GM12878 (cell line): ENCODE data around the gene TMEM44. TPM values are rescaled to one million over a fixed set of nuclear protein-coding genes. Genes with fewer than 3 reads are reported as not detected.

Experiments used
- ATAC-seq: fragments of 200-7000 bp; cut with Tn5 transposase; 3 replicates; pipeline ENCODE4 v1.9.1; 2020; ENCODE audit warnings: mild to moderate bottlenecking, moderate library complexity
- BruUV-seq: library from RNA; stranded (reverse); fragments of 400-500 nt; replicated peaks from 2 replicates; lab custom pipeline; 2021; lab: Mats Ljungman, UMichigan
- CTCF ChIA-PET: fragments of 300-600 bp; sonication (Branson Sonifier 250); formaldehyde crosslinking; extraction: SDS; loops from one replicate; lab custom pipeline; 2021; ENCODE audit warnings: inconsistent platforms; lab: Yijun Ruan, JAX
- POLR2A ChIA-PET: fragments of 350-600 bp; formaldehyde crosslinking; extraction: SDS; loops from one replicate; lab custom pipeline; 2021; ENCODE audit warnings: inconsistent platforms; lab: Charles Lee
- RAD21 ChIA-PET: fragments of 300-600 bp; sonication (Branson Sonifier 250); formaldehyde crosslinking; loops from one replicate; lab custom pipeline; 2023; ENCODE audit warnings: antibody characterized with exemption; ENCODE audit not compliant: unreplicated experiment; lab: Charles Lee
- SMC1A ChIA-PET: fragments of 300-600 bp; sonication (Branson Sonifier 250); formaldehyde crosslinking; loops from one replicate; lab custom pipeline; 2023; ENCODE audit not compliant: unreplicated experiment, uncharacterized antibody; lab: Charles Lee
- DNase-seq: peaks from one replicate; pipeline ENCODE4 v3.0.0-alpha.2; 2011; ENCODE audit warnings: low read depth, low spot score
- FAIRE-seq: peaks from 3 replicates; lab custom pipeline; 2011; peaks lifted over from hg19 to GRCh38; lab: Jason Lieb, UNC
- H2AFZ ChIP-seq: 2 replicates; pipeline ENCODE4 v1.6.0; 2011; ENCODE audit warnings: low read depth, low read length, control low read depth; ENCODE audit not compliant: control insufficient read depth
- H3K27ac ChIP-seq: 2 replicates; pipeline ENCODE4 v1.5.1; 2011; ENCODE audit warnings: control low read depth; ENCODE audit not compliant: control insufficient read depth, insufficient read depth
- H3K27me3 ChIP-seq, 2 experiments: replicated peaks in 1 of 2; 2 replicates each; pipeline versions ENCODE4 v1.6.0 to v1.6.1; 2011; ENCODE audit warnings: low read length in 1 of 2; ENCODE audit not compliant: control insufficient read depth in 2 of 2, insufficient read depth in 2 of 2
- H3K36me3 ChIP-seq, 2 experiments: 2 replicates each; pipeline ENCODE4 v1.5.1; 2011; ENCODE audit warnings: low read length in 1 of 2; ENCODE audit not compliant: control insufficient read depth in 2 of 2, insufficient read depth in 2 of 2
- H3K4me1 ChIP-seq: 2 replicates; pipeline ENCODE4 v1.6.1; 2011; ENCODE audit warnings: mild to moderate bottlenecking, low read length, moderate library complexity, mixed read lengths; ENCODE audit not compliant: control insufficient read depth, insufficient read depth
- H3K4me2 ChIP-seq: 2 replicates; pipeline ENCODE4 v1.6.0; 2011; ENCODE audit warnings: control low read depth; ENCODE audit not compliant: control insufficient read depth, insufficient read depth
- H3K4me3 ChIP-seq: fragments of 200-600 bp; sonication (generic); 2 replicates; pipeline ENCODE4 v1.5.1; 2016
- H3K79me2 ChIP-seq: 2 replicates; pipeline ENCODE4 v1.6.0; 2011; ENCODE audit warnings: low read length; ENCODE audit not compliant: control insufficient read depth, insufficient read depth
- H3K9ac ChIP-seq: 2 replicates; pipeline ENCODE4 v1.8.0; 2011; ENCODE audit warnings: low read length, control low read depth, mixed read lengths; ENCODE audit not compliant: control insufficient read depth, insufficient read depth
- H3K9me3 ChIP-seq: replicated peaks from 3 replicates; pipeline ENCODE4 v1.5.1; 2011; ENCODE audit warnings: mild to moderate bottlenecking, low read length; ENCODE audit not compliant: control insufficient read depth, insufficient read depth
- H4K20me1 ChIP-seq: 2 replicates; pipeline ENCODE4 v1.6.0; 2011; ENCODE audit not compliant: control insufficient read depth, insufficient read depth
- ATF7 ChIP-seq: fragments of 450-650 bp; IDR thresholded peaks from 2 replicates; pipeline ENCODE4 v1.6.1; 2016; ENCODE audit warnings: low read depth, mild to moderate bottlenecking
- CBX5 ChIP-seq: sonication (generic); IDR thresholded peaks from 2 replicates; pipeline ENCODE4 v1.6.1; 2016; ENCODE audit warnings: low read depth, moderate library complexity, mild to moderate bottlenecking, inconsistent platforms
- GATAD2B ChIP-seq: fragments of 450-650 bp; conservative IDR thresholded peaks from 2 replicates; pipeline ENCODE4 v1.6.1; 2017; ENCODE audit warnings: low read depth, mild to moderate bottlenecking, moderate library complexity
- IKZF2 ChIP-seq, 2 experiments: fragments of 450-650 bp; IDR thresholded peaks; 2 replicates each; pipeline ENCODE4 v1.6.1; 2017; ENCODE audit warnings: mild to moderate bottlenecking in 2 of 2, moderate library complexity in 2 of 2
- PAX5 ChIP-seq: IDR thresholded peaks from 2 replicates; pipeline ENCODE4 v1.6.1; 2011; ENCODE audit warnings: low read depth, low read length, borderline replicate concordance
- PAX8 ChIP-seq: fragments of 450-650 bp; IDR thresholded peaks from 2 replicates; pipeline ENCODE4 v1.6.1; 2017; ENCODE audit warnings: mild to moderate bottlenecking, moderate library complexity
- PML ChIP-seq: IDR thresholded peaks from 2 replicates; pipeline ENCODE4 v1.6.1; 2012; ENCODE audit warnings: low read length, inconsistent platforms
- TCF3 ChIP-seq: IDR thresholded peaks from 2 replicates; pipeline ENCODE4 v1.6.1; 2012; ENCODE audit warnings: low read depth, mild to moderate bottlenecking, low read length, borderline replicate concordance; ENCODE audit not compliant: insufficient read depth
- WGBS: methylation state at CpG from one replicate; pipeline ENCODE4 v1.1.6; 2016; ENCODE audit warnings: low lambda C conversion rate; ENCODE audit not compliant: insufficient replicate concordance, insufficient coverage; ENCODE audit errors: missing lambda C conversion rate; 5-methylcytosine and 5-hydroxymethylcytosine counted together
- in situ Hi-C: fragments of 300-500 bp; cut with MboI; formaldehyde crosslinking; loops from 9 replicates; pipeline ENCODE4 v1.14.3; 2018; ENCODE audit warnings: mixed read lengths
- intact Hi-C: fragments of 100-400 bp; cut with micrococcal nuclease; formaldehyde crosslinking; loops from one replicate; pipeline ENCODE4 v1.14.2; 2022; ENCODE audit not compliant: unreplicated experiment
- polyA plus RNA-seq, 11 experiments: library from polyadenylated mRNA; depleted of rRNA in 4 of 11; unstranded in 6 of 11; stranded (reverse) in 5 of 11; fragments of >200 nt; fragmentation: Nextera tagmentation in 4 of 11; fragmentation: Illumina TruSeq in 1 of 11; extraction: Ambion mirVana in 4 of 11; extraction: Trizol in 1 of 11; gene quantifications; 1 replicate in 1 of 11; 2 replicates in 10 of 11; pipeline versions ENCODE4 v1.2.1 to v1.2.3, GENCODE V29; 2011 to 2016; ENCODE audit warnings: inconsistent platforms in 2 of 11, missing spikeins in 2 of 11, low read depth in 1 of 11
- total RNA-seq, 4 experiments: library from RNA; depleted of rRNA in 3 of 4; stranded (reverse); fragments of >200 nt in 3 of 4; fragmentation: Illumina TruSeq in 1 of 4; extraction: Trizol in 1 of 4; gene quantifications; 2 replicates each; pipeline versions ENCODE4 v1.2.1 to v1.2.3, GENCODE V29; 2013 to 2021
- TF ChIP-seq, protein P1 (sequence below): IDR thresholded peaks from 2 replicates; pipeline ENCODE4 v1.6.1; 2011; ENCODE audit warnings: low read depth, low read length, improper control_type of control experiment, borderline replicate concordance

Gene TMEM44
- total and polyA plus RNA-seq, 10 of the 15 experiments (the other 5 are each of a cell fraction or from before 2014, with no cell fraction given), result 0.57 to 8.3 (median 3.6) TPM

DNA sequence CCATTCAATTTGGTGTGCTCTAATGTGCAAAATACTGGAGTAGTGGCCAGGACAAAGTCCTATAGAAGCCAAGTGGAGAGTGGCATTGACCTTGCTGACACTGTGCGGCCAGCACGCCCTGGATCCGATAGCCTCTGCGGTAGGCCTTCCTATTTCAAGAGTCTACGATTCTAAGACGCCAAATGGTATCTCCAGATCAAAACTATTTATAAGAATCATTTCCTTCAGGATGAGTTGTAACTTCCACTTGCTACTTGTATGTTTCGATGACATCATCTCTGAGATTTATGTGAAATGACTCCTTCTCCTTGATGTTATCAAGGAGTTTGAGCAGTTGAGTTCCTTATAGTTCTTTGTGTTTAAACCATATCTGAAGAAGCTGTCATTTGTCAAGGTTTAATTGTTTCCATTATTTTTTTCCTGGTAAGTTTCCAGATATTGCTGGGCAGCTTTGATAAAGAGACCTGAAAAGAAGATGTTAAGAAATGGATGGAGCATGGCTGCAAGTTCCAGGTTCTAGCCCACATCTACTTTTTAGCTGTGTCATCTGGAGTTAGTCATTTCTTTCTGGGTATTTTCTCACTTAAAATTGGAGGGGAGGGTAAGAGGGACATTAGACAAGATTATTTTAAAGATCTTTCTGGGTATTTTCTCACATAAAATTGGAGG, 71.8 kb downstream of the TMEM44 start:
- Histone ChIP-seq H4K20me1 (no peaks in the 10 kb centered on the region), H3K27me3 (no peaks in the 10 kb centered on the region; a peak in 1 of 4 replicates), H3K9ac (no peak overlapping the region), H3K4me2 (no peak overlapping the region), H3K79me2 (no peaks in the 10 kb centered on the region), H2AFZ (no peak overlapping the region), H3K4me1 (no peaks in the 10 kb centered on the region), H3K27ac (no peak overlapping the region), H3K9me3 (no peaks in the 10 kb centered on the region), H3K4me3 (no peak overlapping the region), H3K36me3 (no peaks in the 10 kb centered on the region)
- SMC1A ChIA-PET, result interaction anchor here (1.5 kb wide), 1 partner anchor 89 kb away, joined by 4 read pairs; no protein-coding TSS in a partner anchor
- RAD21 ChIA-PET, result interaction anchor here (1.0 kb wide), 1 partner anchor 12 kb away, joined by 3 read pairs; no protein-coding TSS in a partner anchor
- ATAC-seq, result no peak
- POLR2A ChIA-PET, result no interaction called here
- in situ Hi-C loops, result no loop called here
- WGBS, result 80% methylated on average over 7 of the region's 7 CpGs
- DNase-seq, result no peak
- no peak for TF ChIP-seq PAX8
- TF ChIP-seq ATF7, result 0 out of 2 replicates have a peak, but pooled peaks have one; percentile 35
- CTCF ChIA-PET, result interaction anchor here (1.2 kb wide), 1 partner anchor 89 kb away, joined by 3 read pairs; no protein-coding TSS in a partner anchor
- intact Hi-C loops, result no loop called here
- BruUV-seq, result no TSS peak
- FAIRE-seq, result no peak

DNA sequence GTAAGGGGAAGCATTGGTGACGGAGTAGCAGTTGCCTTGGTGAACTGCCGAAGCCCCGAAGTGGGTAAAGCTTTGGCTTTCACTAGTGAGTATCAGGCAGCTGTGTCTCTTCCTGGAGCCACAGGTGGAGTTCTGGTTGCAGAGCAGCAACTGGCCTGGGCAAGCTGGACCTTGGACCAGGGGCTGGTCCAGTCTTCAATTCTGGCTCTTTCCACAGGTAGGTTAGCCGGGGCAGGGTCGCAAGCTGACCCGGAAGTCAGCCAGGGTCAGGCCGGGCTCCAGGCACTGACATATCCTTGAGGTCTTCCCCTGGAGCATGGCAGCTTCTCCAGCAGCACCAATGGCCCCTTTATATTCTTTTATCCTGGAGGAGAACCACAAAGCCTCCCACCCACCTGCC, 73.2 kb downstream of the TMEM44 start:
- TF ChIP-seq CBX5 (no peak), PAX5 (no peak), PML (no peak), GATAD2B (no peak), IKZF2 (IDR thresholded peaks at IDR 0.05) (no peak), TCF3 (no peak)
- TF ChIP-seq, protein P1, sequence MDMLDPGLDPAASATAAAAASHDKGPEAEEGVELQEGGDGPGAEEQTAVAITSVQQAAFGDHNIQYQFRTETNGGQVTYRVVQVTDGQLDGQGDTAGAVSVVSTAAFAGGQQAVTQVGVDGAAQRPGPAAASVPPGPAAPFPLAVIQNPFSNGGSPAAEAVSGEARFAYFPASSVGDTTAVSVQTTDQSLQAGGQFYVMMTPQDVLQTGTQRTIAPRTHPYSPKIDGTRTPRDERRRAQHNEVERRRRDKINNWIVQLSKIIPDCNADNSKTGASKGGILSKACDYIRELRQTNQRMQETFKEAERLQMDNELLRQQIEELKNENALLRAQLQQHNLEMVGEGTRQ, result no peak
- H3K27me3 ChIP-seq, result no peaks in the 10 kb centered on the region; a peak in 1 of 4 replicates
- DNase-seq, result no peak
- FAIRE-seq, result no peak
- no peak overlapping the region for H3K4me3 ChIP-seq
- no peaks in the 10 kb centered on the region for H3K4me1 ChIP-seq
- no TSS peak for BruUV-seq
- no peaks in the 10 kb centered on the region for H3K9me3 ChIP-seq
- ChIA-PET RAD21 (no interaction called here), POLR2A (no interaction called here), CTCF (no interaction called here), SMC1A (no interaction called here)
- no peak overlapping the region for H3K27ac ChIP-seq
- H3K36me3 ChIP-seq, result no peaks in the 10 kb centered on the region
- ATAC-seq, result no peak
- no peak overlapping the region for H2AFZ ChIP-seq
- intact Hi-C loops, result no loop called here
- no peaks in the 10 kb centered on the region for H4K20me1 ChIP-seq
- no peaks in the 10 kb centered on the region for H3K79me2 ChIP-seq
- WGBS, result 76% methylated on average over 7 of the region's 7 CpGs
- no peak overlapping the region for H3K4me2 ChIP-seq
- in situ Hi-C loops, result no loop called here
- no peak overlapping the region for H3K9ac ChIP-seq
